Activated naive CD4-positive, alpha-beta T cell treated with anti-CD3 and anti-CD28 coated beads, Interleukin-2, amount 50 U/mL, for 72 hours (primary cell): ENCODE results near the gene SYDE2. TPM values are rescaled to one million over a fixed set of nuclear protein-coding genes. Genes with fewer than 3 reads are reported as not detected.
A peak's percentile ranks its signal among the peaks of the same experiment; 100 is the strongest.
"Not testable (repeated sequence)": the region's sequence is repeated elsewhere in the genome, so short reads cannot be mapped to it uniquely, and the experiment has no call there.

Experiments used
- ATAC-seq, 2 donors: fragments of 150-1000 bp; cut with Tn5 transposase; 2 replicates each; pipeline ENCODE4 v1.10.0; 2021; ENCODE audit warnings: mild to moderate bottlenecking in 2 of 2, moderate library complexity in 2 of 2
- DNase-seq, 2 donors: peaks; one replicate each; pipeline ENCODE4 v3.0.0; 2021 to 2022; ENCODE audit warnings: low spot score in 2 of 2
- H3K27ac Mint-ChIP-seq, 2 donors: one replicate each; pipeline ENCODE4 v1.8.0; 2022; ENCODE audit warnings: mild to moderate bottlenecking in 2 of 2, mixed read lengths in 2 of 2
- H3K36me3 Mint-ChIP-seq, 2 donors: one replicate each; pipeline ENCODE4 v1.8.0; 2022; ENCODE audit warnings: mixed read lengths in 2 of 2
- H3K9me3 Mint-ChIP-seq, 2 donors: one replicate each; pipeline ENCODE4 v1.8.0; 2022; ENCODE audit warnings: mixed read lengths in 2 of 2
- total RNA-seq, 2 donors: library from RNA; stranded (reverse); gene quantifications; one replicate each; pipeline ENCODE4 v1.2.3, GENCODE V29; 2022

SYDE2 gene
- total RNA-seq, 2 donors from 2014 or later = 3.5 to 4.1 TPM

GRCh38 chr1:85195703-85196102 is 5.1 kb downstream of the SYDE2 start:
- no peak overlapping the region for H3K27ac Mint-ChIP-seq
- DNase-seq = no peak
- peaks cover 5 to 6% of the 10 kb centered on the region in 2 donors for H3K36me3 Mint-ChIP-seq
- no peak for ATAC-seq
- no peaks in the 10 kb centered on the region for H3K9me3 Mint-ChIP-seq

GRCh38 chr1:85192129-85192528 is 8.7 kb downstream of the SYDE2 start:
- not testable (repeated sequence) for H3K27ac Mint-ChIP-seq, DNase-seq, ATAC-seq, H3K9me3 Mint-ChIP-seq
- H3K36me3 Mint-ChIP-seq = peaks cover 5 to 11% of the 10 kb centered on the region in 2 donors

GRCh38 chr1:85189120-85189519 is 11.7 kb downstream of the SYDE2 start:
- Mint-ChIP-seq H3K36me3 (peaks cover 5 to 11% of the 10 kb centered on the region in 2 donors), H3K9me3 (no peaks in the 10 kb centered on the region), H3K27ac (no peak overlapping the region)
- DNase-seq = no peak
- ATAC-seq = no peak

GRCh38 chr1:85188530-85188929 is 12.3 kb downstream of the SYDE2 start:
- H3K36me3 Mint-ChIP-seq = peaks cover 5 to 11% of the 10 kb centered on the region in 2 donors
- DNase-seq = no peak
- ATAC-seq = no peak
- no peak overlapping the region for H3K27ac Mint-ChIP-seq
- H3K9me3 Mint-ChIP-seq = no peaks in the 10 kb centered on the region

- not testable (repeated sequence) for ATAC-seq, DNase-seq, H3K27ac Mint-ChIP-seq, H3K9me3 Mint-ChIP-seq
- peaks cover 5 to 11% of the 10 kb centered on the region in 2 donors for H3K36me3 Mint-ChIP-seq
These were observed 13.8 kb downstream of the SYDE2 start for GRCh38 chr1:85187021-85187420.

GRCh38 chr1:85184245-85184644 is 16.6 kb downstream of the SYDE2 start:
- no peak for DNase-seq
- ATAC-seq = no peak
- peaks cover 3 to 8% of the 10 kb centered on the region in 2 donors for H3K36me3 Mint-ChIP-seq
- H3K9me3 Mint-ChIP-seq = no peaks in the 10 kb centered on the region
- no peak overlapping the region for H3K27ac Mint-ChIP-seq

- H3K36me3 Mint-ChIP-seq = peaks cover under 1% of the 10 kb centered on the region in 2 donors
- no peak overlapping the region for H3K27ac Mint-ChIP-seq
- no peak for DNase-seq
- ATAC-seq = no peak
- H3K9me3 Mint-ChIP-seq = peaks cover 0 to under 1% of the 10 kb centered on the region in 2 donors
These were observed 18.1 kb downstream of the SYDE2 start for GRCh38 chr1:85182700-85183099.

GRCh38 chr1:85180869-85181268 is 19.9 kb downstream of the SYDE2 start:
- H3K36me3 Mint-ChIP-seq = peaks cover 9 to 15% of the 10 kb centered on the region in 2 donors
- H3K9me3 Mint-ChIP-seq = peaks cover 0 to 3% of the 10 kb centered on the region in 2 donors
- H3K27ac Mint-ChIP-seq = no peak overlapping the region
- DNase-seq (no peak), ATAC-seq (no peak)

GRCh38 chr1:85179522-85179921 is 21.3 kb downstream of the SYDE2 start:
- DNase-seq (no peak), ATAC-seq (peak; percentile 70 to 96)
- H3K27ac Mint-ChIP-seq = peak overlapping the region in 1 of 2 donors; percentile 67
- H3K36me3 Mint-ChIP-seq = peaks cover 9 to 15% of the 10 kb centered on the region in 2 donors
- peaks cover 0 to 3% of the 10 kb centered on the region in 2 donors for H3K9me3 Mint-ChIP-seq

- DNase-seq (no peak), ATAC-seq (no peak)
- peaks cover 0 to 3% of the 10 kb centered on the region in 2 donors for H3K9me3 Mint-ChIP-seq
- H3K36me3 Mint-ChIP-seq = peaks cover 9 to 15% of the 10 kb centered on the region in 2 donors
- H3K27ac Mint-ChIP-seq = no peak overlapping the region
These were observed 22.4 kb downstream of the SYDE2 start for GRCh38 chr1:85178396-85178795.

GRCh38 chr1:85174503-85174902 is 26.3 kb downstream of the SYDE2 start:
- peak; percentile 55 to 77 for ATAC-seq
- H3K9me3 Mint-ChIP-seq = peaks cover 0 to 3% of the 10 kb centered on the region in 2 donors

GRCh38 chr1:85172684-85173337 is 28.0 kb downstream of the SYDE2 start:
- DNase-seq (no peak), ATAC-seq (no peak)
- no peak overlapping the region for H3K27ac Mint-ChIP-seq

More at GRCh38 chr1:85174503-85174902, 26.3 kb downstream of the SYDE2 start:
- DNase-seq = no peak
- Mint-ChIP-seq H3K27ac (no peak overlapping the region), H3K36me3 (peaks cover 9 to 15% of the 10 kb centered on the region in 2 donors)

GRCh38 chr1:85171721-85172120 is 29.1 kb downstream of the SYDE2 start:
- no peak for DNase-seq
- no peak for ATAC-seq
- Mint-ChIP-seq H3K36me3 (peaks cover 0 to 5% of the 10 kb centered on the region in 2 donors), H3K9me3 (no peaks in the 10 kb centered on the region), H3K27ac (no peak overlapping the region)

More at GRCh38 chr1:85172684-85173337, 28.0 kb downstream of the SYDE2 start:
- peaks cover 0 to 3% of the 10 kb centered on the region in 2 donors for H3K9me3 Mint-ChIP-seq
- peaks cover 9 to 15% of the 10 kb centered on the region in 2 donors for H3K36me3 Mint-ChIP-seq

- DNase-seq = no peak
- ATAC-seq = no peak
- no peaks in the 10 kb centered on the region for H3K9me3 Mint-ChIP-seq
- H3K27ac Mint-ChIP-seq = no peak overlapping the region
- no peaks in the 10 kb centered on the region for H3K36me3 Mint-ChIP-seq
These were observed 31.9 kb downstream of the SYDE2 start for GRCh38 chr1:85168884-85169283.

GRCh38 chr1:85166351-85166750 is 34.5 kb downstream of the SYDE2 start:
- Mint-ChIP-seq H3K36me3 (no peaks in the 10 kb centered on the region), H3K27ac (no peak overlapping the region), H3K9me3 (no peaks in the 10 kb centered on the region)
- DNase-seq (no peak), ATAC-seq (no peak)

- no peak overlapping the region for H3K27ac Mint-ChIP-seq
- no peaks in the 10 kb centered on the region for H3K9me3 Mint-ChIP-seq
- DNase-seq = no peak
- no peaks in the 10 kb centered on the region for H3K36me3 Mint-ChIP-seq
- no peak for ATAC-seq
These were observed 41.9 kb downstream of the SYDE2 start for GRCh38 chr1:85158910-85159309.

- no peak for ATAC-seq
These were observed 43.4 kb downstream of the SYDE2 start for GRCh38 chr1:85157436-85157835.

More at GRCh38 chr1:85157436-85157835, 43.4 kb downstream of the SYDE2 start:
- Mint-ChIP-seq H3K27ac (no peak overlapping the region), H3K9me3 (no peaks in the 10 kb centered on the region), H3K36me3 (no peaks in the 10 kb centered on the region)
- DNase-seq = no peak
